ENCODE data around the gene ERCC6. TPM values are rescaled to one million over a fixed set of nuclear protein-coding genes. Genes with fewer than 3 reads are reported as not detected.

The ERCC6 gene
- total RNA-seq, 1 donor from 2014 or later, result 16.2 TPM

GRCh38 chr10:49478819-49479218, 60.1 kb downstream of the ERCC6 start:
- H3K4me3 ChIP-seq, result no peak overlapping the region
- H3K27me3 ChIP-seq, result no peaks in the 10 kb centered on the region
- H3K36me3 ChIP-seq, result peaks cover 59 to 88% of the 10 kb centered on the region in 2 donors
- H3K27ac ChIP-seq, result no peak overlapping the region
- no peak for DNase-seq (ENCODE audit: low spot score in 2 of 2)
- intact Hi-C loops (cut with DNase I), result no loop called here
- no peak for TF ChIP-seq CTCF (IDR thresholded peaks at IDR 0.05)
- no peaks in the 10 kb centered on the region for H3K4me1 ChIP-seq
- H3K9me3 ChIP-seq, result no peaks in the 10 kb centered on the region

GRCh38 chr10:49474901-49475300, 64.0 kb downstream of the ERCC6 start:
- TF ChIP-seq CTCF (IDR thresholded peaks at IDR 0.05), result no peak
- Histone ChIP-seq H3K27ac (no peak overlapping the region), H3K4me1 (no peaks in the 10 kb centered on the region), H3K27me3 (no peaks in the 10 kb centered on the region), H3K36me3 (peaks cover 79 to 88% of the 10 kb centered on the region in 2 donors), H3K9me3 (no peaks in the 10 kb centered on the region), H3K4me3 (no peak overlapping the region)
- intact Hi-C loops (cut with DNase I), result no loop called here
- DNase-seq (ENCODE audit: low spot score in 2 of 2), result no peak

GRCh38 chr10:49471532-49471931, 67.4 kb downstream of the ERCC6 start:
- H3K36me3 ChIP-seq, result peaks cover 86 to 92% of the 10 kb centered on the region in 2 donors
- no peak for TF ChIP-seq CTCF (IDR thresholded peaks at IDR 0.05)
- intact Hi-C loops (cut with DNase I), result no loop called here
- H3K4me3 ChIP-seq, result no peak overlapping the region
- DNase-seq (ENCODE audit: low spot score in 2 of 2), result no peak
- H3K27me3 ChIP-seq, result no peaks in the 10 kb centered on the region
- no peaks in the 10 kb centered on the region for H3K9me3 ChIP-seq
- H3K27ac ChIP-seq, result no peak overlapping the region
- H3K4me1 ChIP-seq, result no peaks in the 10 kb centered on the region

GRCh38 chr10:49465736-49466135, 73.2 kb downstream of the ERCC6 start:
- H3K27ac ChIP-seq, result no peak overlapping the region
- no peaks in the 10 kb centered on the region for H3K27me3 ChIP-seq
- intact Hi-C loops (cut with DNase I), result no loop called here
- H3K4me3 ChIP-seq, result no peak overlapping the region
- no peaks in the 10 kb centered on the region for H3K4me1 ChIP-seq
- peaks cover 44 to 67% of the 10 kb centered on the region in 2 donors for H3K36me3 ChIP-seq
- no peak for DNase-seq (ENCODE audit: low spot score in 2 of 2)
- no peak for TF ChIP-seq CTCF (IDR thresholded peaks at IDR 0.05)
- no peaks in the 10 kb centered on the region for H3K9me3 ChIP-seq

Other genes with a start within 250 kb of the ERCC6 start
- gene C10orf71, start 240.0 kb downstream of the ERCC6 start, total RNA-seq, result not detected
- gene DRGX, start 143.0 kb downstream of the ERCC6 start, total RNA-seq, result not detected
- gene SLC18A3, start 71.2 kb upstream of the ERCC6 start, total RNA-seq, result not detected
- not detected for gene CHAT, start 74.9 kb upstream of the ERCC6 start, total RNA-seq
- not detected for gene C10orf53, start 140.5 kb upstream of the ERCC6 start, total RNA-seq
- not detected for gene OGDHL, start 223.2 kb upstream of the ERCC6 start, total RNA-seq